Loucy (cell line): Measurements from ENCODE around the gene DEPDC5.

Source experiments
- CTCF ChIP-seq: fragments of 200-600 bp; sonication (generic); conservative IDR thresholded peaks from 2 replicates; pipeline ENCODE4 v1.5.1; 2014; ENCODE audit warnings: mild to moderate bottlenecking, antibody characterized with exemption, low read length
- EZH2phosphoT487 ChIP-seq: fragments of 200-600 bp; IDR thresholded peaks from 2 replicates; pipeline ENCODE4 v1.6.1; 2018; ENCODE audit warnings: antibody characterized with exemption, mild to moderate bottlenecking, moderate library complexity, borderline replicate concordance

- TF ChIP-seq CTCF (no peak), EZH2phosphoT487 (no peak)
These were observed 117.1 kb downstream of the DEPDC5 start for GRCh38 chr22:31870890-31871289.
